Stimulated activated CD4-positive, alpha-beta T cell treated with anti-CD3 and anti-CD28 coated beads, Interleukin-2, amount 100 ng/mL, for 24 hours (primary cell): ENCODE measurements around the gene CFAP410.
"Not testable (repeated sequence)": the region's sequence is repeated elsewhere in the genome, so short reads cannot be mapped to it uniquely, and the experiment has no call there.

Source experiments
- DNase-seq, 2 donors: peaks; one replicate each; pipeline ENCODE4 v3.0.0-alpha.2; 2020

CFAP410 gene

DNA sequence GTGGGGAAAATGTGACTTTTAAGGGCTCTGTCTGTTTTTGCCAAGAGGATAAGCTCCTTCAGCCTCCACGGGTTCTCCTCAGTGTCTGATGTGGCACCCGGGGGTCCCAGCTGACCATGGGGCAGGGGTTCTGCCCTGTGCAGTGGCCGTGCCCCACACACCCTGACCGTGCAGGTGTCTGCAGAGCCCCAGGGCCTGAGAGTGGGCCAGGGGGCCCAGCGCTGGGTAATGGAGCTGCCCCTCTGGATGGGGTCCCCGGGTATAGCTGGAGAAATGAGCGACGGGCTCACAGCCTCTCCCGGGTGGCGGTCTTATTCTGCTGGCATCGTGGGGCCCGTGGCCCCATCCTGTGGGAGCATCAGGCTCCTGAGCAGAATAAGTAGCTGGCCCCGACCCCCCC lies 42.3 kb downstream of the CFAP410 start:
- DNase-seq: no peak

DNA sequence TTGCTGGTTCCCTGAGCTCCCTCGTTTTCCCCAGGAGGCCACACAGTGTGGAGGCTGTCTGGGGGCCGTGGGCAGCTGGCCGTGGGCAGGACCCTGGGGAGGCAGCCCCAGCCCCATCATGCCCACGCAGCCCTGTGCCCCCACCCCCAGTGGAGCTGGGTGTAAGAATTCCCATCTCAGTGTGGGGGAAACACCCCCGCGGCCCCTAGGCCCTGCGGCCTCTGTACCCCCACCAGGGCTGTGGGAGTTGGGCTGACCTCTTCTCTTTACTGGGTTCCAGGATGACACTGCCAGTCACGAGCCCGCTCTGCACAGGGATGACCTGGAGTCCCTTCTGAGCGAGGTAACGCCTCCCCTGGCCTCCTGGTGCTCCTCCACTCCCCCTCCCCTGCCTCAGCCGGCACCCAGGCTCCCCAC lies 43.1 kb downstream of the CFAP410 start:
- DNase-seq: no peak

DNA sequence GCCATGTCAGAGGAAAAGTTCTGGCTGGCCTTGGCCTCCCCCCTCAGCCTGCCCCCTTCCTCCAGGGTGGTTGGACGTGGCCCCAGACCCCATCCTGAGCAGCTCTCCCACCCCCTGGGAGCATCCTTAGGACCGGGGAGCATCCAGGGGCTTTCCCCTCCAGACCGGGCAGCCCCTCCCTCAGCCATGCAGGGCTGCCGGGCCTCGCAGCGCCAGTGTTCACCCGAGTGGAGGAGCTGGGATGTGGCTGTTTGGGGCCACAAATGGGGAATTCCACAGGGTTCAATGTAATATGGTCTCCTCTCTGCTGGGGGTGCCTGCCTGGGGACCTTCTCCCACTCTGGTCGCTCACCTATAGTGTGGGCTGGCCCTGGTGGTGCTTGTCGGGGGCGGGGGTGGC lies 43.5 kb downstream of the CFAP410 start:
- DNase-seq: no peak

DNA sequence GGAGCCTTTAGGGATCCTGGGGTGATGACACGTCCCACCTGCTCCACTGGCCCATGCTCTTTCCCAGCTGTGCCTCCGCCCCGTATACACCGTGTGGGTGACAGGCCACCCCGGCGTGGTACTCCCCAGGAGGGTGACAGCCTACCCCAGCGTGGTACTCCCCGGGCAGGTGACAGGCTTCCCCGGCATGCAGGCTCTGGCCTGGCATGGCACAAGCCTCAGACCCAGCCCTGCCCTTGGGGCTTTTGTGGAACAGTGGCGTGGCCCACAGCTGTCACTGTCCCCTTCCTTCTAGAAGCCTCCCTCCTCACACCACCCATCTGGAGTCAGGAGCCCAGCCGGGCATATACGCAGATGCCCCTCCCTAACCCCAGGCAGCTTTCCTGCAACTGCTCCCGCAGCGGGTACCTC lies 44.0 kb downstream of the CFAP410 start:
- no peak for DNase-seq

GRCh38 chr21:44294391-44295162 lies 44.6 kb downstream of the CFAP410 start:
- no peak for DNase-seq

- DNase-seq: no peak
These were observed 45.5 kb downstream of the CFAP410 start for GRCh38 chr21:44293551-44294231.

DNA sequence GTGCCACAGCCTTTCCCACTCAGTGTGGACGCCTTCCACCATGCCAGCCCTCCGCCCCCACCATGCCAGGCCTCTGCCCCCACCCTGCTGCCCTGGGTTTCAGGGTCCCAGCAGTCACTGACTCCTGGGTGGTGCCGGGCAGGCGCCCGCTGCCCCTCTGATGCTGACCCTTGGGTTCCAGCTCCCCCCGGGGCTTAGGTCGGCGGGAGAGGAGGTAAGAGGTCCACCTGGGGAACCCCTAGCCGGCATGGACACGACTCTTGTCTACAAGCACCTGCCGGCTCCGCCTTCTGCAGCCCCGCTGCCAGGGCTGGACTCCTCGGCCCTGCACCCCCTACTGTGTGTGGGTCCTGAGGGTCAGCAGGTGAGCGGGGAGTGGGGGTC lies 46.4 kb downstream of the CFAP410 start:
- no peak for DNase-seq

DNA sequence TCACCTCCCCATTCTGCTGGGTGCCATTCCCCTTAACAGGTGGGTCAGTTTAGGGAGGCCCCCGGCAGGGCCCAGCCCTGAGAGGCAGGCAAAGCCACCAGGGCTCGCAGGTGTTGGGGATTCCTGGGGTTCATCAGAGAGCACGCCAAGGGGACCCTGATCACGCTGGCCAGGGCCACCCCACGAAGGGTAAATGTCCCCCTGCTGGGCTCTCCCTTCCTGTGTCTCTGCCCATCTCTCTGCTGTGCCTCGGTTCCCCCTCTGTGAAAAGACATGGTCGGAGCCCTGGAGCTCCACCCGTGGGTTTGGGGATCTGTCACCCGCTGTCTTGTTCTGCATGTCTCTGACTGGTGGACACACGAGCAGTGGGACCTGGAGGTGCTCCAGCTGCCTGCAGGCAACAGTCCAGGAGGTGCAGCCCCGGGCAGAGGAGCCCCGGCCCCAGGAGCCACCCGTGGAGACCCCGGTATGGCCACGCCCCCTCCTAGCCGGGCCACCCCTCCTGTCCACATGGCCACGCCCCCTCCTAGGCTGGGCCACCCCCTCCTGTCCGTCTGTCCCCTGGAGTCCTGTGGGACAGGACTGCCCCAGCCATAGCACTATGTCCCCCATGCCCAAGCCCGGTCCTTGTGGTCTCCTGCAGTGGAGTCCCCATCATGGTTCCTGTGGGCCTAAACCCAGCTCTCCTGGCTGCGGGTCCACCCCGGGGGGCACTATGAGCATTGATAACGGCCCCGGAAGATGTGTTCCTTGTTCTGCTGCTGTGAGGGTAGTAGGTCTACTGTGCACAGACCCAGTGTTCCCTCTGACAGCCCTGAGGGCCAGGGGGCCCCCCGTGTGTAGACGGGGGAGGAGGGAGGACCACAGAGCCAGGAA lies 47.0 kb downstream of the CFAP410 start:
- DNase-seq: no peak

GRCh38 chr21:44291078-44291935 lies 47.9 kb downstream of the CFAP410 start:
- no peak for DNase-seq

DNA sequence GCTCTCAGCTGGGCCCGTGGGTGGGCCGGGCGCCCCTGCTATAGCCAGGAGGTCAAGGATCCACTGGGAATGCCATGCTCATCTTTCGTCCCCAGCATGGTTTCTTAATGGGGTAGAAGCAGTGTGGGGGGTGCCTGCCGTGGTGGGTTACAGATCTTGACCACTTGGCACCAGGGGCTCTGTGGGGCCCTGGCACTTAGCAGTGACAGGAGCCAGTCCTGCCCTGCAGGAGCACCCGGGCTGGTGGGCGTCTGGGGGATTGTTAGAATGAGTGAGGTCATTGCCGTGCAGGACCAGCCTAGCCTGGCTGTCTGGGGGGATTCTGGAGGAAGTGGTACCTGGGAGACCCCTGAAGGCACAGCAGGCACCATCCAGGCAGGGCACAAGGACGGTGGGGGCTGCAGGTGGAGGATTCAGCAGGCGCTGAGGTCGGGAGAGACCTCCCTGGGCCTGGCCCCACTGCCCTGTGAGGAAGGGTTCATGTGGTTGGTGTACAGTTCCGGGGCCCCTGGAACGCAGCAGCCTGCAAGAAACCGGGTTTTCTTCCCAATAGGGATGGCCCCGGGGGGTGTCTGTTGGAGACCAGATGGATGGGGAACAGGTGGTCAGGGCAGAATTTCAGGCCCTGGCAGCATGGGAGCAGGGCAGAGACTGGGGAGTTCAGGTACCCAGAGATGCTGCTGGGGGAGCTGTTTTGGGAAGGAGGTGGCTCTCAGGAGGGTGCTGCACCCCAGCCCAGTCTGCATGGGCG lies 48.7 kb downstream of the CFAP410 start:
- no peak for DNase-seq

GRCh38 chr21:44289381-44290010 lies 49.7 kb downstream of the CFAP410 start:
- DNase-seq: no peak

DNA sequence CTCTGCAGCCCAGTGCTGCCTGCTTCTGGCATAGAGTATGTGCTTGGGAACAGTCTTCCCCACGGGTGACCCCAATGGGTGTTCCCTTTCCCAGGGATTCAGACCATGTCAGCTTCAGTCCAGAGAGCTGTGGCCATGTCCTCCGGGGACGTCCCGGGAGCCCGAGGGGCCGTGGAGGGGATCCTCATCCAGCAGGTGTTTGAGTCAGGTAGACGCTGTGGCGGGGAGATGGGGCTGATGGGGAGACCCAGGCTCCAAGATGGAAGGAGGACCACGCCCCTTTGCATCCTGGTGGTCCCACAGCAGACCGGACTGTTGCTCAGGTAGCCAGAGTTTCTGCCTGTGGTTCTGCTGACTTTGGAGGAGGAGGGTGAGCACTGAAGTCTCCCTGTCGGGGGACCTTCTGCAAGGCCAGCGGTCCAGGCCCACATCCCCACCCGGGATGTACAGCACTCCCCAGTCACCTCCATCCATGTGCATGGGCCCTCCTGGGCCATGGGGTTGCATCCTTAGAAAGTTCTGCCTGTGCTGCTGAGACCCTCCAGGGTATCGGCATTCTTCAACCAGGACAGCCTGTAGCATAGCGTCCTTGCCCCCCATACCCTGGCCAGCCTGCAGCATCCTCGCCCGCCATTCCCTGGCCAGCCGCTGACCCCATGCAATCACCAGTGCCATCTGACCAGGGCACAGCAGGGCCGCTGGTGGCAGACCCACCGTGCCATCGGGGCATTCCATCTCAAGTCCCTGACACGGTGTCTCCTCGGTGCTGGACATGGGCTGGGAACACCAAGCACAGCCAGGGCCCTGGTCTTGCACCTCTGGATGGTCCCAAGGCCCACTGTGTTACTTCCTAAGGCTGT lies 50.7 kb downstream of the CFAP410 start:
- DNase-seq: no peak

DNA sequence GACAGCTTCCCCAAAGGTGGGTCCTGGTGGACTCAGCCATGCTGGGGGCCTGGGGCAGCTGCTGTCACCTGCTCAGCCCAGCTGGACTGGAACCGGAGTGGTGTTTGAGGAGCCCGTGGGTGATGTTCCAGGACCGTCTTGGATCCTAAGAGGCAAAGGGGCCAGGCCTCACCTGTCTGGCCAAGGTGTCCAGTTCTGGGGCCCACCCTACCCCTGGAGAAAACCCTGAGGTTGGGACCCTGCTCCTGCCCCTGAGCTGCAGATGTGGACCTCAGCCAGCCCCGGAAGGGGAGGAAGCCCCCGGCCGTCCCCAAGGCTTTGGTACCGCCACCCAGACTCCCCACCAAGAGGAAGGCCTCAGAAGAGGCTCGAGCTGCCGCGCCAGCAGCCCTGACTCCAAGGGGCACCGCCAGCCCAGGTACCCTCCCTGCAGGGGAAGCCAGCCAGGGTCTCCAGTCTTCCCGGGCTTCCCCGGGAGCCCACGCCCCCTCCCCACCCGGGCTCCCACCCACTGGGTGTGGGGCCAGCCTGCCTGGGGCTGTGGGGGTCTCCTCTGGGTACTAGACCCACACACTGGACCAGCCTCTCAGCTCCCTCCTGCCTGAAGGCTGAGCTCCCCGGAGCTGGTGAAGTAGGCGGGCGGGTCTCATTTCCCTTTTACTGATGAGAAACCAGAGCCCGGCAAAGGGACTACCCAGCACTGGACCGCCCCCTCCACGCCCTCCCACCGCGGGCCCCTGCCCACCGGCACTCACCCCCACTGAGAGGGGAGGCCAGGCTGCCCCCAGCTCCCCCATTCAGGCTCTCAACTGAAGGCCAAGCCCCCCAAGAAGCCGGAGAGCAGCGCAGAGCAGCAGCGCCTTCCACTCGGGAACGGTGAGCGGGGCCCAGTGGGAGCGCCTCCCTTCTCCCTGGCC lies 52.2 kb downstream of the CFAP410 start:
- no peak for DNase-seq

DNA sequence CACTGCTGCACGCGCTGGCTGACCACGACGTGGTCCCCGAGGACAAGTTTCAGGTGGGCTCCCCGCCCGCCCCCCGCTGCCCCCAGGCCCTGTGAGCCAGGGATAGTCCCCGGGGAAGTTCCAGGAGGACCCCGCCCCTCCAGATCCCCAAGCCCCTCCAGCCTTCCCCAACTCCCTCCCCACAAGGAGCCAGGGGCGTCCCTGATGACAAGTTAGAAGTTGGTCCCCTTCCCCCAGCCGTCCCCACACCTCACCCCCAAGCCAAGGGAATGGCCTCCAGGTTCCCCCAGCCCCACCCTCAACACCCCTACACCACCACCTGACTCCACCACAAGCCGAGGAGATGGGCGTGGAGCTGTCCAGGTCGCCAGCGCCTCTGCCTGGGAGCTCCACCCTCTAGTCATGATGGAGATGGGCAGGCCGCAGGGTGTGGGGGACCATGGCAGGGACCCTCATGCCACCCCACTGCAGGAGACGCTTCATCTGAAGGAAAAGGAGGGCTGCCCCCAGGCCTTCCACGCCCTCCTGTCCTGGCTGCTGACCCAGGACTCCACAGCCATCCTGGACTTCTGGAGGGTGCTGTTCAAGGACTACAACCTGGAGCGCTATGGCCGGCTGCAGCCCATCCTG lies 53.0 kb downstream of the CFAP410 start:
- no peak for DNase-seq

GRCh38 chr21:44285138-44285992 lies 53.8 kb downstream of the CFAP410 start, which contains the start of gene AIRE:
Gene AIRE, plus strand, starts transcription at chr21:44285876. Its CDS starts 131 bp downstream, at chr21:44286007.
- DNase-seq: no peak

DNA sequence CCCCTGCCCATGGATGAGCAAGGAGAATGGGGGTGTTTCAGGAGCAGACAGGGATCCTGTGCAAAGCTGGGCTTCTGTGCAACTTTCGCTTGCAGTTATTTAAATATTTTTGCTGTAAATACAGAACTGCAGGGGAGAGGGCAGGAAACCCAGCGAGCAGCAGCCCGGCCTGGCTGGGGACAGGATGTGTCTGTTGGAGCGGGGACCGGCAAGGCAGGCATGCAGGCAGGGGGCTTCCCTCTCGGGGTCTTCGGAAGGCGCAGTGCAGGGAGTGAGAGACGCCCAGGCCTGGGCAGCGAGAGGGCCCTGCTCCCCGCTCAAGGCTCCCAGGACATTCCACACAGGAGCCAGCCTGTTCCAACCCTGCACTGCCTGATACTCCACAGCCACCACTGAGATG lies 55.2 kb downstream of the CFAP410 start:
- DNase-seq: no peak

GRCh38 chr21:44283211-44283785 lies 55.9 kb downstream of the CFAP410 start:
- DNase-seq: not testable (repeated sequence)
